Mesothelial cell of epicardium (in vitro differentiated cells): ENCODE results near the gene EPM2A. TPM values are rescaled to one million over a fixed set of nuclear protein-coding genes. Genes with fewer than 3 reads are reported as not detected.
A peak's percentile ranks its signal among the peaks of the same experiment; 100 is the strongest.

Source experiments
- DNase-seq, 2 experiments: peaks; one replicate each; pipeline ENCODE4 v3.0.0; 2021; ENCODE audit warnings: low spot score in 2 of 2; ENCODE audit not compliant: unreplicated experiment in 2 of 2
- H3K27ac Mint-ChIP-seq: 2 replicates; pipeline ENCODE4 v1.8.0; 2021; ENCODE audit warnings: mixed read lengths
- H3K27me3 Mint-ChIP-seq: 2 replicates; pipeline ENCODE4 v1.8.0; 2021; ENCODE audit warnings: low read depth, mixed read lengths
- H3K36me3 Mint-ChIP-seq: 2 replicates; pipeline ENCODE4 v1.8.0; 2021; ENCODE audit warnings: mixed read lengths
- H3K4me1 Mint-ChIP-seq: 2 replicates; pipeline ENCODE4 v1.8.0; 2021; ENCODE audit warnings: mixed read lengths
- H3K4me3 Mint-ChIP-seq: 2 replicates; pipeline ENCODE4 v1.8.0; 2021; ENCODE audit warnings: mild to moderate bottlenecking, moderate library complexity, mixed read lengths
- H3K9me3 Mint-ChIP-seq: 2 replicates; pipeline ENCODE4 v1.8.0; 2021; ENCODE audit warnings: mixed read lengths
- total RNA-seq: library from RNA; stranded (reverse); gene quantifications from 3 replicates; pipeline ENCODE4 v1.2.1, GENCODE V29; 2021
- TF ChIP-seq, protein P1 (sequence below): fragments of 200-600 bp; sonication (generic); IDR thresholded peaks from one replicate; pipeline ENCODE4 v1.5.0; 2021; ENCODE audit warnings: antibody characterized with exemption; ENCODE audit not compliant: unreplicated experiment

Gene EPM2A
- 7.8 to 9.8 TPM (median 9.5 TPM) in 3 replicates for total RNA-seq

GRCh38 chr6:145735356-145736165 lies at the start of gene EPM2A:
Gene EPM2A (minus strand): TSS chr6:145735520. CDS start chr6:145735498, 22 bp downstream.
- Mint-ChIP-seq H3K4me1 (peaks cover 45% of the 10 kb centered on the region), H3K36me3 (peaks cover 5% of the 10 kb centered on the region), H3K9me3 (peaks cover 6% of the 10 kb centered on the region), H3K4me3 (peak within 1 kb of the TSS; percentile 91), H3K27me3 (no peaks in the 10 kb centered on the region), H3K27ac (peak within 1 kb of the TSS; percentile 100)
- TF ChIP-seq, protein P1, sequence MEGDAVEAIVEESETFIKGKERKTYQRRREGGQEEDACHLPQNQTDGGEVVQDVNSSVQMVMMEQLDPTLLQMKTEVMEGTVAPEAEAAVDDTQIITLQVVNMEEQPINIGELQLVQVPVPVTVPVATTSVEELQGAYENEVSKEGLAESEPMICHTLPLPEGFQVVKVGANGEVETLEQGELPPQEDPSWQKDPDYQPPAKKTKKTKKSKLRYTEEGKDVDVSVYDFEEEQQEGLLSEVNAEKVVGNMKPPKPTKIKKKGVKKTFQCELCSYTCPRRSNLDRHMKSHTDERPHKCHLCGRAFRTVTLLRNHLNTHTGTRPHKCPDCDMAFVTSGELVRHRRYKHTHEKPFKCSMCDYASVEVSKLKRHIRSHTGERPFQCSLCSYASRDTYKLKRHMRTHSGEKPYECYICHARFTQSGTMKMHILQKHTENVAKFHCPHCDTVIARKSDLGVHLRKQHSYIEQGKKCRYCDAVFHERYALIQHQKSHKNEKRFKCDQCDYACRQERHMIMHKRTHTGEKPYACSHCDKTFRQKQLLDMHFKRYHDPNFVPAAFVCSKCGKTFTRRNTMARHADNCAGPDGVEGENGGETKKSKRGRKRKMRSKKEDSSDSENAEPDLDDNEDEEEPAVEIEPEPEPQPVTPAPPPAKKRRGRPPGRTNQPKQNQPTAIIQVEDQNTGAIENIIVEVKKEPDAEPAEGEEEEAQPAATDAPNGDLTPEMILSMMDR = no peak
- DNase-seq = peak; percentile 51 to 80

DNA sequence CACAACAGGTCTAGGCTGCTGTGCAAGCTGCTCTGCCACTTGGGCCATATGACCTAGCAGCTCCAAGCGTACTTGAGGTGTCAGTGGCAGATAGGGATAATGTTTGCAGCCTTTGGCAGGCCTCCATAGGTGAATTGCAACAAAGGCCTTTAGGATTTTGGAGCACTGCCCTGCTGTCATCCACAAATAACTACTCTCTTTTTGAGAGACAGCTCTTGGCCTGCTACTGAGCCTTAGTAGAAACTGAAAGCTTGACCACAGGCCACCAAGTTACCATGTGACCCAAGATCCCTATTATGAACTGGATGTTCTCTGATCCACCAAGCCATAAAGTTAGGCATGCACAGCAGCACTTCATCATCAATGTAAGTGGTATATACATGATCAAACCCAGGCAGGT lies 49.4 kb upstream of the EPM2A start:
- H3K4me3 Mint-ChIP-seq = no peak overlapping the region
- peaks cover 59% of the 10 kb centered on the region for H3K36me3 Mint-ChIP-seq
- H3K27me3 Mint-ChIP-seq = no peaks in the 10 kb centered on the region
- peaks cover 72% of the 10 kb centered on the region for H3K9me3 Mint-ChIP-seq
- no peak for DNase-seq
- TF ChIP-seq, protein P1 = no peak
- no peak overlapping the region for H3K27ac Mint-ChIP-seq
- no peaks in the 10 kb centered on the region for H3K4me1 Mint-ChIP-seq

DNA sequence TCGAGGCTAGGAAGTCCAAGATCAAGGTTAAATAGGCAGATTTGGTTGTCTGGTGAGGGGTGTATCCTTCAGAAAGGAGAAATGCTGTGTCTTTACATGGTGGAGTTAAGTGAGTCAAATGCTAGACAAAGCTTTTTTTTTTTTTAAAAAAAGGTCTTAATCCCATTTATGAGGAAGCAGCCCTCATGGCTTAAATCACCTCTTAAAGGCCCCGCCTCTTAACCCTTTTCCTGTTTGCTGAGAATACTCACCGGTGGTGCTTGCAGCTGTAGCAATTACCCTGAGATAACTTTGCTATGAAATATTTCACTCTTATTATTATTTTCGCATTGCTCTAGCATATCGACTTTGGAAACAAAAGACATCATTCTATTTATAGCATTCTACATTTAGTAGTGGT lies 48.5 kb upstream of the EPM2A start:
- H3K27ac Mint-ChIP-seq = no peak overlapping the region
- no peak for DNase-seq
- H3K9me3 Mint-ChIP-seq = peaks cover 68% of the 10 kb centered on the region
- no peak overlapping the region for H3K4me3 Mint-ChIP-seq
- no peaks in the 10 kb centered on the region for H3K4me1 Mint-ChIP-seq
- no peaks in the 10 kb centered on the region for H3K27me3 Mint-ChIP-seq
- TF ChIP-seq, protein P1 = no peak
- H3K36me3 Mint-ChIP-seq = peaks cover 51% of the 10 kb centered on the region

DNA sequence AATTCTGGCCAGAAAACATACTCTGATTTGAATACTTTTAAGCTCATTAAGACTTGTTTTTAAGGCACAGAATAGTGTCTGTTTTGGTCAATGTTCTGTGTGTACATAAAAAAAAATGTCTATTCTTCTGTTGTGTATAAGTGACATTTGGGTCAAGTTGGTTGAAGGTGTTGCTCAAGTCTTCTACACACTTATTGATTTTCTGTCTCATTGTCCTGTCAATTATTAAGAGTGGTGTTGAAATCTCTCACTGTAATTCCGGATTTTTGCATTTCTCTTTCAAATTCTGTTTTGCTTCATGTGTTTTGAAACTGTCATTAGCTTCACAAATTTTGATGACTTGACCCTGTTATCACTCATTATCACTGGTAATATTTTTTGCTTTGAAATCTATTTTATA lies 37.5 kb upstream of the EPM2A start:
- peaks cover 38% of the 10 kb centered on the region for H3K9me3 Mint-ChIP-seq
- H3K36me3 Mint-ChIP-seq = peaks cover 13% of the 10 kb centered on the region
- no peak overlapping the region for H3K4me3 Mint-ChIP-seq
- TF ChIP-seq, protein P1 = no peak
- H3K27me3 Mint-ChIP-seq = no peaks in the 10 kb centered on the region
- H3K4me1 Mint-ChIP-seq = no peaks in the 10 kb centered on the region
- H3K27ac Mint-ChIP-seq = no peak overlapping the region
- DNase-seq = no peak

GRCh38 chr6:145765449-145765848 lies 30.1 kb upstream of the EPM2A start:
- Mint-ChIP-seq H3K36me3 (peaks cover 4% of the 10 kb centered on the region), H3K27ac (no peak overlapping the region), H3K4me3 (no peak overlapping the region), H3K4me1 (no peaks in the 10 kb centered on the region), H3K27me3 (no peaks in the 10 kb centered on the region), H3K9me3 (peaks cover 6% of the 10 kb centered on the region)
- TF ChIP-seq, protein P1 = no peak
- DNase-seq = no peak
